Astrocyte of the spinal cord (primary cell): ENCODE measurements around the gene CDK11A.
A peak's percentile ranks its signal among the peaks of the same experiment; 100 is the strongest.
"Not testable (repeated sequence)": the region's sequence is repeated elsewhere in the genome, so short reads cannot be mapped to it uniquely, and the experiment has no call there.

Experiments
- DNase-seq: peaks from one replicate; pipeline ENCODE4 v3.0.0; 2011; ENCODE audit warnings: low read depth, low spot score
- H3K4me3 ChIP-seq: 2 replicates; pipeline ENCODE4 v1.5.1; 2011; ENCODE audit warnings: low read depth, mild to moderate bottlenecking, low read length, moderate library complexity
- in situ Hi-C: cut with HindIII; loops from 2 replicates; pipeline ENCODE4 v1.10.0; 2017; ENCODE audit warnings: low sequenced_read_pairs
- TF ChIP-seq, protein P1 (sequence below): IDR thresholded peaks from 2 replicates; pipeline ENCODE4 v1.5.1; 2012; ENCODE audit warnings: low read depth, mild to moderate bottlenecking, low read length, inconsistent platforms

CDK11A gene

DNA sequence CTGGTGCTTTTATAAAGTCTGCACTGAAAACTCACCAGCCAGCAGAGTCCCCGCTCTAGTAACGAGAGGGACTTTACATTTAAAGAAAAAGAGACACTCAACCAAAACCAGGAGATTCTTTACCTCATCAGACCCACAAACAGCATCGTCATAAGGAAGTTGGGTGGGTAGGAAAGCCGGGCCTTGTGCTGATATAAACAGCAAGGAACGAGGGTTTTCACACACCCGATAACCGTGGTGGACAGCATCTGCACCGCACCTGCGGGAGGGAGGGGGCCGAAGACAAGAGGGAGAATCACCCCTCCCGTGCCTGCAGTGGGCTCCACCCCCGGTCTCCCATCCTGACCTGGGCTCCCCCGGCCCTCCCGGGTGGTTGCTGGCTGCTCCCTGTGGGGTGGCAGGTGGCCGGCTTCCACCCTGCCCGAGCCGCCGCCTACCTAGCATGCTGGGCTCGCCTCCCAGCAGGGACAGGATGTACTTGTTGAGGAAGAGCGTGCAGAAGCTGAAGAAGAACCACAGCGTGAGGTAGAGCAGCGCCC, 14.7 kb upstream of the CDK11A start:
- H3K4me3 ChIP-seq, in situ Hi-C loops, DNase-seq: not testable (repeated sequence)

- DNase-seq, H3K4me3 ChIP-seq, in situ Hi-C loops: not testable (repeated sequence)
Observed at GRCh38 chr1:1737675-1738590, 13.8 kb upstream of the CDK11A start.

GRCh38 chr1:1732381-1732780, 8.2 kb upstream of the CDK11A start:
- in situ Hi-C loops = no loop called here
- H3K4me3 ChIP-seq = no peak overlapping the region
- DNase-seq = no peak
- TF ChIP-seq, protein P1, sequence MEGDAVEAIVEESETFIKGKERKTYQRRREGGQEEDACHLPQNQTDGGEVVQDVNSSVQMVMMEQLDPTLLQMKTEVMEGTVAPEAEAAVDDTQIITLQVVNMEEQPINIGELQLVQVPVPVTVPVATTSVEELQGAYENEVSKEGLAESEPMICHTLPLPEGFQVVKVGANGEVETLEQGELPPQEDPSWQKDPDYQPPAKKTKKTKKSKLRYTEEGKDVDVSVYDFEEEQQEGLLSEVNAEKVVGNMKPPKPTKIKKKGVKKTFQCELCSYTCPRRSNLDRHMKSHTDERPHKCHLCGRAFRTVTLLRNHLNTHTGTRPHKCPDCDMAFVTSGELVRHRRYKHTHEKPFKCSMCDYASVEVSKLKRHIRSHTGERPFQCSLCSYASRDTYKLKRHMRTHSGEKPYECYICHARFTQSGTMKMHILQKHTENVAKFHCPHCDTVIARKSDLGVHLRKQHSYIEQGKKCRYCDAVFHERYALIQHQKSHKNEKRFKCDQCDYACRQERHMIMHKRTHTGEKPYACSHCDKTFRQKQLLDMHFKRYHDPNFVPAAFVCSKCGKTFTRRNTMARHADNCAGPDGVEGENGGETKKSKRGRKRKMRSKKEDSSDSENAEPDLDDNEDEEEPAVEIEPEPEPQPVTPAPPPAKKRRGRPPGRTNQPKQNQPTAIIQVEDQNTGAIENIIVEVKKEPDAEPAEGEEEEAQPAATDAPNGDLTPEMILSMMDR = no peak

GRCh38 chr1:1730870-1731269, 6.7 kb upstream of the CDK11A start:
- TF ChIP-seq, protein P1 = no peak
- in situ Hi-C loops = no loop called here
- no peak overlapping the region for H3K4me3 ChIP-seq
- no peak for DNase-seq

GRCh38 chr1:1730230-1730629, 6.1 kb upstream of the CDK11A start:
- DNase-seq, in situ Hi-C loops, H3K4me3 ChIP-seq: not testable (repeated sequence)

DNA sequence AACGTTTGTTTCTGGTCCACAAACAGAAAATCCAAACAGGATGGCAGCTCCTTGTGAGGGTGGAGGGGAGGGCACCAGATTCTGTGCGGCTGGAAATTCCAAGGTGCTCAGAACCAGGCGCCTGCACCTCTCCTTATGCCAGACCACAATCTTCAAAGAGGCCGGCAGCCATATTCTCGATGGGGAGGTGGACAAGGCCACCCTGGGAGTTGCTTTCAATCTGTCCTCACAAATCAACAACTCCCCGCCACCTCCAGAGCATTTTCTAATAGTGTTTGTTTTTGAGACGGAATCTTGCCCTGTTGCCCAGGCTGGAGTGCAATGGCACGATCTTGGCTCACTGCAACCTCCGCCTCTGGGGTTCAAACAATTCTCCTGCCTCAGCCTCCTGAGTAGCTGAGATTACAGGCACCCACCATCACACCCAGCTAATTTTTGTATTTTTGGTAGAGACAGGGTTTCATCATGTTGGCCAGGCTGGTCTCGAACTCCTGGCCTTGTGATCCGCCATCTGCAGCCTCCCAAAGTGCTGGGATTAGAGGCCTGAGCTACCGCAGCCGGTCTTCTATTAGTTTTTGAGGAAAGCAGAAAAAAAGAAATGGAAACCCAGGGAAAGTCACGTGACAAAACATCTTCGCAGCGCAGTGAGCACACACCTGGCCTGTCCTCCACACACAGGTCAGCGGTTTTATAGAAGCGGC, 5.1 kb upstream of the CDK11A start:
- in situ Hi-C loops, DNase-seq, H3K4me3 ChIP-seq: not testable (repeated sequence)

DNA sequence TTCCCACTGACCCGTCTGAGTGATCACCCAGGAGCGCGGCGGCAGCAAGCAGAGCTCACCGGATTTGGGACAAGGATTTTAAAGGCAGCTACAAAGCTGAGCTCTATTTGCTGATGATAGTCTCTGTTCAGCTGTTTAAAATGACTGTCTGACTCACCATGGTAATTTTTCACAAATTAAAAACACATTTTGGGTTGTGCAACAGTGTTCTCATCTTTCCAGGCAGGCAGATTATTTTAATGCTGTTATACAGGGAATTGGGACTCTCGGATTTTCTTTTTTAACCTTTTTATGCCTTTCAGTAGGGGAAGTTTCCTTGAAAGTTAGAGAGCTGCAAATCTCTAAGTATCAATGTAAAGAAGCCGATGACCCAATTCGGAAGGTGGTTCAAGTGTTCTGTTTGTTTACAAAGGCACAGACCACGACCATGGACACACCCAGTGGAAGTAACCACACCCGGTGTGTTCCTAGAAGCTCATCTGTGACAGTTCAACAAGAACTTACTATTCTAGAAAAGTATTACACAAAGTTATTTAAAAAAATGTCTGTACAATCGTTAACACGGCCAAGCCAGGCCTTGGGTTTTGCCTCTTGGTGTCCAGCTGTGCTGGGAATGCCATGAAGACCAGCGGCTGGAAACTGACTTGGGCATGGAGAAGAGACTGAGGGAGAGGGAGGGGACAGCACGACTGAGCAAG, 4.3 kb upstream of the CDK11A start:
- DNase-seq = peak; percentile 35
- H3K4me3 ChIP-seq, in situ Hi-C loops: not testable (repeated sequence)

- H3K4me3 ChIP-seq, DNase-seq, in situ Hi-C loops: not testable (repeated sequence)
Observed at GRCh38 chr1:1727131-1727651, 3.0 kb upstream of the CDK11A start.

DNA sequence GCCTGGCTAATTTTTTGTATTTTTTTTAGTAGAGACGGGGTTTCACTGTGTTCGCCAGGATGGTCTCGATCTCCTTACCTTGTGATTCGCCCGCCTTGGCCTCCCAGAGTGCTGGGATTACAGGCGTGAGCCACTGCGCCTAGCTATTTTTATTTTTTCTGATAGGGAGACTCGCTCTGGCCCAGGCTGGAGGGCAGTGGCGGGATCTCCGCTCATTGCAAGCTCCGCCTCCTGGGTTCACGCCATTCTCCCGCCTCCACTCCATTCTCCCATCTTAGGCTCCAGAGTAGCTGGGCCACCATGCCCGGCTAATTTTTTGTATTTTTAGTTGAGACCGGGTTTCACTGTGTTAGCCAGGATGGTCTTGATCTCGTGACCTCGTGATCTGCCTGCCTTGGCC, 1.9 kb upstream of the CDK11A start:
- in situ Hi-C loops, DNase-seq, H3K4me3 ChIP-seq: not testable (repeated sequence)

GRCh38 chr1:1721201-1721600, 3.0 kb downstream of the CDK11A start:
- in situ Hi-C loops = no loop called here
- H3K4me3 ChIP-seq = no peak overlapping the region
- no peak for DNase-seq
- TF ChIP-seq, protein P1 = no peak

GRCh38 chr1:1715109-1715883, 8.9 kb downstream of the CDK11A start:
- H3K4me3 ChIP-seq, DNase-seq, in situ Hi-C loops: not testable (repeated sequence)

DNA sequence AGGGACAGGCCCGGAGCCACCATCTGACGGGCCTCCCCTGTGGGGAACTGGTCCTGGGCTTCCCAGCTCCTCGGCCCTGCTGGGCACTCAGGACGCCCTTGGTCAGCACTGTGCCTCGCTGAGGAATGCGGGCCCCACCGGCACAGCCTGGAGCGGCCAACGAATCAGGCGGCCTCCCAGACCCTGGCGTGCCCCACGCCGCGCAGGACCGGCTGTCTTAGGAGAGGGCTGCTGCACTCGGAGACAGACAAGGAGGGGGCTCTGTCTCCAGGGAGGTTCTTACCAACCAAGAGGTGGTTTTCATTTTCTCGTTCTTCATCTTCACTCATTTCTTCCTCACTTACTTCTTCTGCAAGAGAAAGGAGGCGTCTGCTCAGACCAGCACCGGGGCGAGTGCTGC, 16.3 kb downstream of the CDK11A start:
- in situ Hi-C loops, DNase-seq: not testable (repeated sequence)

More for the DNA sequence above, 16.3 kb downstream of the CDK11A start:
- not testable (repeated sequence) for H3K4me3 ChIP-seq
